HepG2 (cell line): ENCODE measurements around the gene LIMD2. TPM values are rescaled to one million over a fixed set of nuclear protein-coding genes. Genes with fewer than 3 reads are reported as not detected.

Source experiments
- ATAC-seq: fragments of 200-7000 bp; cut with Tn5 transposase; 3 replicates; pipeline ENCODE4 v1.9.1; 2020; ENCODE audit warnings: mild to moderate bottlenecking, moderate library complexity
- BruUV-seq: library from RNA; stranded (reverse); fragments of 400-500 nt; replicated peaks from 2 replicates; lab custom pipeline; 2021; lab: Mats Ljungman, UMichigan
- CTCF ChIA-PET: fragments of 300-600 bp; formaldehyde crosslinking; extraction: SDS; loops from one replicate; lab custom pipeline; 2021; ENCODE audit warnings: low total read pairs, inconsistent platforms, low intra/inter-chr PET ratio; lab: Yijun Ruan, JAX
- POLR2A ChIA-PET: fragments of 350-600 bp; sonication (Branson Sonifier 250); formaldehyde crosslinking; loops from one replicate; lab custom pipeline; 2020; ENCODE audit warnings: antibody characterized with exemption, inconsistent platforms; lab: Yijun Ruan, JAX
- DNase-seq: peaks from one replicate; pipeline ENCODE4 v3.0.0-alpha.2; 2015; ENCODE audit warnings: low spot score
- FAIRE-seq: peaks from 3 replicates; lab custom pipeline; 2011; peaks lifted over from hg19 to GRCh38; lab: Jason Lieb, UNC
- H2AFZ ChIP-seq: one replicate; pipeline ENCODE4 v1.6.1; 2011; ENCODE audit warnings: low read length, inconsistent platforms
- H3K27ac ChIP-seq: fragments of 300-600 bp; 3 replicates; pipeline ENCODE4 v1.8.0; 2011; ENCODE audit warnings: mixed run types, mild to moderate bottlenecking, mixed read lengths, low read length, inconsistent platforms; ENCODE audit not compliant: insufficient read depth; ENCODE audit errors: extremely low read length
- H3K27me3 ChIP-seq, 2 experiments: fragments of 200-600 bp in 1 of 2; 2 replicates in 1 of 2; 3 replicates in 1 of 2; pipeline versions ENCODE4 v1.6.0 to v1.8.0; 2011; ENCODE audit warnings: low read length in 2 of 2, mild to moderate bottlenecking in 2 of 2, moderate library complexity in 2 of 2, inconsistent platforms in 1 of 2; ENCODE audit not compliant: insufficient read depth in 2 of 2, control insufficient read depth in 1 of 2
- H3K36me3 ChIP-seq, 2 experiments: fragments of 200-600 bp in 1 of 2; replicated peaks in 1 of 2; 2 replicates in 1 of 2; 3 replicates in 1 of 2; pipeline versions ENCODE4 v1.5.1 to v1.8.0; 2011; ENCODE audit warnings: low read length in 2 of 2, inconsistent platforms in 1 of 2; ENCODE audit not compliant: insufficient read depth in 2 of 2, control insufficient read depth in 1 of 2
- H3K4me1 ChIP-seq: 2 replicates; pipeline ENCODE4 v1.5.1; 2012; ENCODE audit warnings: low read length, inconsistent platforms; ENCODE audit not compliant: insufficient read depth
- H3K4me2 ChIP-seq: 2 replicates; pipeline ENCODE4 v1.6.0; 2011; ENCODE audit warnings: low read depth, low read length, inconsistent platforms
- H3K4me3 ChIP-seq, 3 experiments: fragments of 200-600 bp in 1 of 3; sonication (generic), shearing (Covaris generic) in 1 of 3; replicated peaks in 1 of 3; 2 replicates each; pipeline ENCODE4 v1.5.1; 2011 to 2016; ENCODE audit warnings: low read length in 3 of 3, inconsistent platforms in 2 of 3, low read depth in 2 of 3, mild to moderate bottlenecking in 2 of 3, control low read depth in 1 of 3, mixed read lengths in 1 of 3; ENCODE audit not compliant: insufficient read depth in 1 of 3
- H3K79me2 ChIP-seq: one replicate; pipeline ENCODE4 v1.6.1; 2011; ENCODE audit warnings: low read length, inconsistent platforms; ENCODE audit not compliant: insufficient read depth
- H3K9ac ChIP-seq: 2 replicates; pipeline ENCODE4 v1.6.0; 2011; ENCODE audit warnings: mild to moderate bottlenecking, low read depth, low read length, inconsistent platforms; ENCODE audit not compliant: insufficient read depth
- H3K9me3 ChIP-seq: 2 replicates; pipeline ENCODE4 v1.5.1; 2012; ENCODE audit warnings: mild to moderate bottlenecking, low read length
- H4K20me1 ChIP-seq: 2 replicates; pipeline ENCODE4 v1.6.0; 2011; ENCODE audit warnings: inconsistent platforms, mild to moderate bottlenecking, low read length, moderate library complexity; ENCODE audit not compliant: insufficient read depth
- HMG20B ChIP-seq: conservative IDR thresholded peaks from 2 replicates; pipeline ENCODE4 v1.6.1; 2016; ENCODE audit warnings: missing genetic modification reagents, missing compliant biosample characterization
- HOXA9 ChIP-seq: sonication (generic); formaldehyde crosslinking; IDR thresholded peaks from 2 replicates; pipeline ENCODE4 v1.8.1; 2022; ENCODE audit warnings: missing genetic modification reagents, mild to moderate bottlenecking, moderate library complexity, borderline replicate concordance
- KDM5A ChIP-seq: fragments of 200-600 bp; sonication (generic); IDR thresholded peaks from 2 replicates; pipeline ENCODE4 v1.7.0; 2018; ENCODE audit warnings: antibody characterized with exemption, mild to moderate bottlenecking, low read length, borderline replicate concordance
- RBM22 ChIP-seq: fragments of 200-400 bp; formaldehyde crosslinking; optimal IDR thresholded peaks from 2 replicates; pipeline ENCODE3; 2017; ENCODE audit warnings: mild to moderate bottlenecking, low read length, moderate library complexity
- RXRB ChIP-seq: IDR thresholded peaks from 2 replicates; pipeline ENCODE4 v1.6.1; 2016; ENCODE audit warnings: borderline replicate concordance, missing genetic modification reagents, missing compliant biosample characterization
- SETDB1 ChIP-seq: sonication (generic); formaldehyde crosslinking; IDR thresholded peaks from 2 replicates; pipeline ENCODE4 v1.5.1; 2020; ENCODE audit warnings: missing genetic modification reagents, mild to moderate bottlenecking, borderline replicate concordance
- SIX1 ChIP-seq: sonication (generic); formaldehyde crosslinking; IDR thresholded peaks from 2 replicates; pipeline ENCODE4 v1.4.0; 2020; ENCODE audit warnings: missing genetic modification reagents, borderline replicate concordance
- SKI ChIP-seq: fragments of 450-650 bp; IDR thresholded peaks from one replicate; pipeline ENCODE4 v1.6.1; 2018; ENCODE audit warnings: mild to moderate bottlenecking; ENCODE audit not compliant: partially characterized antibody
- SMYD3 ChIP-seq: sonication (generic); formaldehyde crosslinking; IDR thresholded peaks from 2 replicates; pipeline ENCODE4 v1.8.1; 2023; ENCODE audit warnings: mild to moderate bottlenecking, missing genetic modification reagents
- SOX5 ChIP-seq: IDR thresholded peaks from 2 replicates; pipeline ENCODE4 v1.6.1; 2016; ENCODE audit warnings: borderline replicate concordance
- TBX2 ChIP-seq: sonication (generic); formaldehyde crosslinking; IDR thresholded peaks from 2 replicates; pipeline ENCODE4 v1.5.0; 2020; ENCODE audit warnings: missing genetic modification reagents, mild to moderate bottlenecking, borderline replicate concordance
- ZNF619 ChIP-seq: sonication (generic); formaldehyde crosslinking; IDR thresholded peaks from 2 replicates; pipeline ENCODE4 v1.4.0; 2020; ENCODE audit warnings: mild to moderate bottlenecking, missing genetic modification reagents
- ZNF747 ChIP-seq: sonication (generic); formaldehyde crosslinking; IDR thresholded peaks from 2 replicates; pipeline ENCODE4 v1.8.1; 2023; ENCODE audit warnings: missing genetic modification reagents, mild to moderate bottlenecking, borderline replicate concordance
- WGBS: methylation state at CpG from one replicate; pipeline ENCODE4 v1.1.6; 2017; ENCODE audit warnings: low lambda C conversion rate; 5-methylcytosine and 5-hydroxymethylcytosine counted together
- in situ Hi-C: cut with HindIII; loops from 2 replicates; pipeline ENCODE4 v1.10.0; 2017; ENCODE audit warnings: low pct_unique_long_range_greater_than_20kb; ENCODE audit not compliant: extremely low pct_ligation_motif_present
- intact Hi-C: fragments of 100-400 bp; cut with micrococcal nuclease; formaldehyde crosslinking; loops from one replicate; pipeline ENCODE4 v1.10.0; 2022; ENCODE audit not compliant: unreplicated experiment
- polyA plus RNA-seq, 8 experiments: library from polyadenylated mRNA; depleted of rRNA in 3 of 8; stranded (reverse) in 7 of 8; unstranded in 1 of 8; fragments of >200 nt; fragmentation: Illumina TruSeq in 4 of 8; extraction: Trizol in 4 of 8; gene quantifications; 2 replicates each; pipeline versions ENCODE4 v1.2.1 to v1.2.3, GENCODE V29; 2011 to 2016; ENCODE audit warnings: low read depth in 4 of 8, missing spikeins in 1 of 8, mixed read lengths in 1 of 8; ENCODE audit not compliant: insufficient read depth in 1 of 8
- total RNA-seq, 5 experiments: library from RNA; depleted of rRNA; stranded (reverse); fragments of >200 nt; fragmentation: Illumina TruSeq; extraction: Trizol; gene quantifications; 2 replicates each; pipeline ENCODE4 v1.2.3, GENCODE V29; 2016; ENCODE audit warnings: low read depth in 1 of 5
- TF ChIP-seq, protein P1 (sequence below): sonication (generic); formaldehyde crosslinking; IDR thresholded peaks from 2 replicates; pipeline ENCODE4 v1.5.1; 2020; ENCODE audit warnings: mild to moderate bottlenecking, missing genetic modification reagents, moderate library complexity
- TF ChIP-seq, protein P2 (sequence below): sonication (generic); formaldehyde crosslinking; IDR thresholded peaks from 2 replicates; pipeline ENCODE4 v1.5.1; 2020; ENCODE audit warnings: mild to moderate bottlenecking, missing genetic modification reagents, borderline replicate concordance

The LIMD2 gene
- total and polyA plus RNA-seq, 2 of the 13 experiments (the other 11 are each of a cell fraction or from before 2014, with no cell fraction given), result 9.0 to 20.8 TPM

DNA sequence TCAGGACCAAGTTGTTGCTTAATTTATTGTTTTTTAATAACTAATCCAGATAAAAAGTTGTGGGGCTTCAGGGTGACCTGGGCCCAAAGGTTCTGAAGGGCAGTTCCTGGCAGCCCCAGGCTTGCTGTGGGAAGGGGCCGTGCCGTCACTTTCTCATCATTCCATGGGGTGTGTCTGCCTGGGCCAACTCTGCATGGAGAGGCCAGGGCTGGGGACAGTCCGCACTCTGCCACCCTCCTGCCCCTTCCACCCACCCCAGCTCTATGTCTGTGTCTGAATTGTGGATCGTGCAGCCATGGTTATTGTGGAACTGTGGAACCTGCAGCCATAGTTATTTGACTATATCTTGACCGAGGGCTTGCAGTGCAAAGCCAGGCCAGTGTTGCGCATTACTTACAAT lies 4.0 kb downstream of the LIMD2 start:
- peaks cover 13 to 21% of the 10 kb centered on the region in 2 experiments for H3K36me3 ChIP-seq
- no peak overlapping the region for H3K27ac ChIP-seq
- ATAC-seq, result no peak
- ChIA-PET POLR2A (no interaction called here), CTCF (interaction anchor here (1.3 kb wide), 1 partner anchor 271 kb away, joined by 9 read pairs; no protein-coding TSS in a partner anchor)
- no TSS peak for BruUV-seq
- H4K20me1 ChIP-seq, result no peaks in the 10 kb centered on the region
- 93% methylated on average over 6 of the region's 6 CpGs for WGBS
- H3K79me2 ChIP-seq, result no peaks in the 10 kb centered on the region
- no peak for DNase-seq
- no peak for FAIRE-seq
- H3K9ac ChIP-seq, result no peak overlapping the region
- intact Hi-C loops (loop anchor here (5.0 kb wide), 1 partner anchor 274 kb away; no protein-coding TSS in a partner anchor), in situ Hi-C loops (loop anchor here (10.0 kb wide), 1 partner anchor 271 kb away; no protein-coding TSS in a partner anchor)
- H2AFZ ChIP-seq, result no peak overlapping the region
- no peaks in the 10 kb centered on the region for H3K27me3 ChIP-seq
- H3K9me3 ChIP-seq, result no peaks in the 10 kb centered on the region
- peaks cover 18% of the 10 kb centered on the region for H3K4me1 ChIP-seq
- H3K4me2 ChIP-seq, result no peak overlapping the region
- H3K4me3 ChIP-seq, result no peak overlapping the region
- TF ChIP-seq KDM5A (no peak), SMYD3 (CRISPR knock-in tag) (no peak), HMG20B (no peak), SETDB1 (CRISPR knock-in tag) (no peak), ZNF747 (CRISPR knock-in tag) (no peak), TBX2 (CRISPR knock-in tag) (0 out of 2 replicates have a peak, but pooled peaks have one; percentile 10), RBM22 (peak; percentile 76), ZNF619 (CRISPR knock-in tag) (no peak), SKI (no peak), SOX5 (no peak), HOXA9 (CRISPR knock-in tag) (no peak), RXRB (CRISPR knock-in tag) (no peak), SIX1 (CRISPR knock-in tag) (no peak)
- TF ChIP-seq, protein P1, sequence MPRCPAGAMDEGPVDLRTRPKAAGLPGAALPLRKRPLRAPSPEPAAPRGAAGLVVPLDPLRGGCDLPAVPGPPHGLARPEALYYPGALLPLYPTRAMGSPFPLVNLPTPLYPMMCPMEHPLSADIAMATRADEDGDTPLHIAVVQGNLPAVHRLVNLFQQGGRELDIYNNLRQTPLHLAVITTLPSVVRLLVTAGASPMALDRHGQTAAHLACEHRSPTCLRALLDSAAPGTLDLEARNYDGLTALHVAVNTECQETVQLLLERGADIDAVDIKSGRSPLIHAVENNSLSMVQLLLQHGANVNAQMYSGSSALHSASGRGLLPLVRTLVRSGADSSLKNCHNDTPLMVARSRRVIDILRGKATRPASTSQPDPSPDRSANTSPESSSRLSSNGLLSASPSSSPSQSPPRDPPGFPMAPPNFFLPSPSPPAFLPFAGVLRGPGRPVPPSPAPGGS (CRISPR knock-in tag), result no peak
- TF ChIP-seq, protein P2, sequence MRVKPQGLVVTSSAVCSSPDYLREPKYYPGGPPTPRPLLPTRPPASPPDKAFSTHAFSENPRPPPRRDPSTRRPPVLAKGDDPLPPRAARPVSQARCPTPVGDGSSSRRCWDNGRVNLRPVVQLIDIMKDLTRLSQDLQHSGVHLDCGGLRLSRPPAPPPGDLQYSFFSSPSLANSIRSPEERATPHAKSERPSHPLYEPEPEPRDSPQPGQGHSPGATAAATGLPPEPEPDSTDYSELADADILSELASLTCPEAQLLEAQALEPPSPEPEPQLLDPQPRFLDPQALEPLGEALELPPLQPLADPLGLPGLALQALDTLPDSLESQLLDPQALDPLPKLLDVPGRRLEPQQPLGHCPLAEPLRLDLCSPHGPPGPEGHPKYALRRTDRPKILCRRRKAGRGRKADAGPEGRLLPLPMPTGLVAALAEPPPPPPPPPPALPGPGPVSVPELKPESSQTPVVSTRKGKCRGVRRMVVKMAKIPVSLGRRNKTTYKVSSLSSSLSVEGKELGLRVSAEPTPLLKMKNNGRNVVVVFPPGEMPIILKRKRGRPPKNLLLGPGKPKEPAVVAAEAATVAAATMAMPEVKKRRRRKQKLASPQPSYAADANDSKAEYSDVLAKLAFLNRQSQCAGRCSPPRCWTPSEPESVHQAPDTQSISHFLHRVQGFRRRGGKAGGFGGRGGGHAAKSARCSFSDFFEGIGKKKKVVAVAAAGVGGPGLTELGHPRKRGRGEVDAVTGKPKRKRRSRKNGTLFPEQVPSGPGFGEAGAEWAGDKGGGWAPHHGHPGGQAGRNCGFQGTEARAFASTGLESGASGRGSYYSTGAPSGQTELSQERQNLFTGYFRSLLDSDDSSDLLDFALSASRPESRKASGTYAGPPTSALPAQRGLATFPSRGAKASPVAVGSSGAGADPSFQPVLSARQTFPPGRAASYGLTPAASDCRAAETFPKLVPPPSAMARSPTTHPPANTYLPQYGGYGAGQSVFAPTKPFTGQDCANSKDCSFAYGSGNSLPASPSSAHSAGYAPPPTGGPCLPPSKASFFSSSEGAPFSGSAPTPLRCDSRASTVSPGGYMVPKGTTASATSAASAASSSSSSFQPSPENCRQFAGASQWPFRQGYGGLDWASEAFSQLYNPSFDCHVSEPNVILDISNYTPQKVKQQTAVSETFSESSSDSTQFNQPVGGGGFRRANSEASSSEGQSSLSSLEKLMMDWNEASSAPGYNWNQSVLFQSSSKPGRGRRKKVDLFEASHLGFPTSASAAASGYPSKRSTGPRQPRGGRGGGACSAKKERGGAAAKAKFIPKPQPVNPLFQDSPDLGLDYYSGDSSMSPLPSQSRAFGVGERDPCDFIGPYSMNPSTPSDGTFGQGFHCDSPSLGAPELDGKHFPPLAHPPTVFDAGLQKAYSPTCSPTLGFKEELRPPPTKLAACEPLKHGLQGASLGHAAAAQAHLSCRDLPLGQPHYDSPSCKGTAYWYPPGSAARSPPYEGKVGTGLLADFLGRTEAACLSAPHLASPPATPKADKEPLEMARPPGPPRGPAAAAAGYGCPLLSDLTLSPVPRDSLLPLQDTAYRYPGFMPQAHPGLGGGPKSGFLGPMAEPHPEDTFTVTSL (CRISPR knock-in tag), result no peak
